BJ (cell line): ENCODE measurements around the gene FGF23. TPM values are rescaled to one million over a fixed set of nuclear protein-coding genes. Genes with fewer than 3 reads are reported as not detected.

Experiments used
- CTCF ChIA-PET: fragments of 350-600 bp; formaldehyde crosslinking; extraction: SDS; loops from one replicate; lab custom pipeline; 2021; ENCODE audit warnings: antibody characterized with exemption, inconsistent platforms; lab: Yijun Ruan, JAX
- POLR2A ChIA-PET: fragments of 300-600 bp; sonication (Branson Sonifier 250); formaldehyde crosslinking; extraction: SDS; loops from one replicate; lab custom pipeline; 2021; ENCODE audit warnings: antibody characterized with exemption; lab: Charles Lee
- DNase-seq: peaks from one replicate; pipeline ENCODE4 v3.0.0-alpha.2; 2011; ENCODE audit warnings: low read depth
- H3K27me3 ChIP-seq: 2 replicates; pipeline ENCODE4 v1.6.0; 2011; ENCODE audit warnings: low read length; ENCODE audit not compliant: control insufficient read depth, insufficient read depth
- H3K36me3 ChIP-seq: 2 replicates; pipeline ENCODE4 v1.5.1; 2011; ENCODE audit warnings: low read length; ENCODE audit not compliant: control insufficient read depth, insufficient read depth
- H3K4me3 ChIP-seq: 2 replicates; pipeline ENCODE4 v1.5.1; 2011; ENCODE audit warnings: low read depth, mild to moderate bottlenecking, control low read depth, low read length
- CTCF ChIP-seq: IDR thresholded peaks from 2 replicates; pipeline ENCODE4 v1.5.1; 2011; ENCODE audit warnings: low read depth, mild to moderate bottlenecking, control low read depth, inconsistent platforms, low read length, moderate library complexity; ENCODE audit not compliant: insufficient read depth
- polyA plus RNA-seq: library from polyadenylated mRNA; depleted of rRNA; stranded (reverse); fragments of >200 nt; gene quantifications from 2 replicates; pipeline ENCODE4 v1.2.3, GENCODE V29; 2011

The FGF23 gene
- polyA plus RNA-seq, 1 experiment, result not detected

- Histone ChIP-seq H3K27me3 (peaks cover 1% of the 10 kb centered on the region; the same call in 1 of the 2 replicates), H3K4me3 (no peak overlapping the region), H3K36me3 (no peaks in the 10 kb centered on the region)
- no peak for TF ChIP-seq CTCF
- DNase-seq, result no peak
- ChIA-PET POLR2A (no interaction called here), CTCF (interaction anchor here (0.8 to 1.1 kb wide), 2 partner anchors 21 to 40 kb away, joined by 3 read pairs; no protein-coding TSS in a partner anchor)
These were observed 8.5 kb upstream of the FGF23 start for GRCh38 chr12:4388032-4388431.

- no peak for DNase-seq
- Histone ChIP-seq H3K4me3 (no peak overlapping the region), H3K36me3 (no peaks in the 10 kb centered on the region), H3K27me3 (peaks cover 1% of the 10 kb centered on the region; the same call in 1 of the 2 replicates)
- ChIA-PET CTCF (interaction anchor here (1.1 kb wide), 1 partner anchor 21 kb away, joined by 3 read pairs; no protein-coding TSS in a partner anchor), POLR2A (no interaction called here)
- no peak for TF ChIP-seq CTCF
These were observed 8.1 kb upstream of the FGF23 start for GRCh38 chr12:4387607-4388006.

GRCh38 chr12:4386801-4387200, 7.3 kb upstream of the FGF23 start:
- DNase-seq, result no peak
- H3K36me3 ChIP-seq, result no peaks in the 10 kb centered on the region
- CTCF ChIA-PET, result no interaction called here
- POLR2A ChIA-PET, result no interaction called here
- H3K27me3 ChIP-seq, result peaks cover 1% of the 10 kb centered on the region; the same call in 1 of the 2 replicates
- no peak overlapping the region for H3K4me3 ChIP-seq
- TF ChIP-seq CTCF, result no peak

GRCh38 chr12:4383304-4383865, 3.9 kb upstream of the FGF23 start:
- TF ChIP-seq CTCF, result no peak
- CTCF ChIA-PET, result no interaction called here
- no peak for DNase-seq
- Histone ChIP-seq H3K36me3 (no peaks in the 10 kb centered on the region), H3K27me3 (peaks cover 1% of the 10 kb centered on the region; the same call in 1 of the 2 replicates), H3K4me3 (no peak overlapping the region)
- POLR2A ChIA-PET, result interaction anchor here (0.7 kb wide), 1 partner anchor 13 kb away, joined by 3 read pairs; no protein-coding TSS in a partner anchor

GRCh38 chr12:4380332-4380731, 820 bp upstream of the FGF23 start:
- Histone ChIP-seq H3K27me3 (no peaks in the 10 kb centered on the region), H3K36me3 (no peaks in the 10 kb centered on the region), H3K4me3 (no peak overlapping the region)
- POLR2A ChIA-PET, result no interaction called here
- CTCF ChIA-PET, result interaction anchor here (0.9 to 1.8 kb wide), 3 partner anchors 14 to 40 kb away, joined by 3 to 6 read pairs (median 3); no protein-coding TSS in a partner anchor
- TF ChIP-seq CTCF, result no peak
- no peak for DNase-seq
